ENCODE results near the gene OR5AC2. TPM values are rescaled to one million over a fixed set of nuclear protein-coding genes. Genes with fewer than 3 reads are reported as not detected.

The OR5AC2 gene
- polyA plus RNA-seq, 1 of the 3 experiments (the other 2 are of a cell fraction): not detected

GRCh38 chr3:98039322-98040024 is 47.5 kb upstream of the OR5AC2 start (continued):
- TF ChIP-seq CHD2 (IDR thresholded peaks at IDR 0.05; ENCODE audit: low read length, partially characterized antibody): no peak
- TF ChIP-seq MAX (IDR thresholded peaks at IDR 0.05; ENCODE audit: low read depth): no peak
- no peak for TF ChIP-seq ELF1 (IDR thresholded peaks at IDR 0.05)
- peak; percentile 81 for TF ChIP-seq RAD21 (IDR thresholded peaks at IDR 0.05; ENCODE audit: low read length)
- TF ChIP-seq USF1 (IDR thresholded peaks at IDR 0.05; ENCODE audit: borderline replicate concordance, low read depth): no peak
- TF ChIP-seq RXRA (IDR thresholded peaks at IDR 0.05; ENCODE audit: borderline replicate concordance, low read depth): no peak
- no peak for TF ChIP-seq ZBTB33 (IDR thresholded peaks at IDR 0.05; ENCODE audit: borderline replicate concordance, low read depth)

- Histone ChIP-seq H3K4me3 (ENCODE audit: low read depth in 2 of 2, low read length in 1 of 2) (no peak overlapping the region), H3K27me3 (ENCODE audit: insufficient read depth) (no peaks in the 10 kb centered on the region), H3F3A (replicated peaks; ENCODE audit: insufficient read depth) (no peaks in the 10 kb centered on the region), H3K36me3 (replicated peaks in 1 of 2; ENCODE audit: control insufficient read depth in 1 of 2, insufficient read depth in 2 of 2, low read length in 1 of 2) (no peaks in the 10 kb centered on the region), H2AFZ (ENCODE audit: low read depth) (no peak overlapping the region), H3K27ac (ENCODE audit: low read depth in 2 of 2, low read length in 1 of 2) (no peak overlapping the region), H3K4me1 (ENCODE audit: control insufficient read depth in 1 of 2, insufficient read depth in 2 of 2, low read depth in 1 of 2, low read length in 1 of 2) (no peaks in the 10 kb centered on the region; a peak in 1 of 4 replicates), H3K9me3 (no peaks in the 10 kb centered on the region), H4K20me1 (ENCODE audit: insufficient read depth) (no peaks in the 10 kb centered on the region), H3K9me2 (no peaks in the 10 kb centered on the region), H3K4me2 (no peak overlapping the region), H3K79me2 (ENCODE audit: insufficient read depth) (no peaks in the 10 kb centered on the region), H3K9ac (no peak overlapping the region)
- ChIA-PET POLR2A (no interaction called here), CTCF (interaction anchor here (0.7 to 7.9 kb wide), 9 partner anchors 10 to 953 kb away, joined by 3 to 82 read pairs (median 3); no protein-coding TSS in a partner anchor)
- no peak for DNase-seq
- TF ChIP-seq NRF1 (IDR thresholded peaks at IDR 0.05; ENCODE audit: low read depth, low read length): no peak
- TF ChIP-seq FOSL2 (IDR thresholded peaks at IDR 0.05; ENCODE audit: borderline replicate concordance, low read depth): no peak
- no peak for TF ChIP-seq JUND (IDR thresholded peaks at IDR 0.05)
- TF ChIP-seq RAD21 (IDR thresholded peaks at IDR 0.05; ENCODE audit: low read length): no peak
- TF ChIP-seq CHD2 (IDR thresholded peaks at IDR 0.05; ENCODE audit: low read length, partially characterized antibody): no peak
- TF ChIP-seq RXRA (IDR thresholded peaks at IDR 0.05; ENCODE audit: borderline replicate concordance, low read depth): no peak
- no peak for TF ChIP-seq USF1 (IDR thresholded peaks at IDR 0.05; ENCODE audit: borderline replicate concordance, low read depth)
- no peak for TF ChIP-seq TEAD4 (IDR thresholded peaks at IDR 0.05; ENCODE audit: borderline replicate concordance, insufficient read depth)
- TF ChIP-seq USF2 (IDR thresholded peaks at IDR 0.05; ENCODE audit: borderline replicate concordance, low read depth, low read length): no peak
- TF ChIP-seq GATA2 (CRISPR knock-in tag; IDR thresholded peaks at IDR 0.05): no peak
- no peak for TF ChIP-seq FOXM1 (IDR thresholded peaks at IDR 0.05; ENCODE audit: low read depth)
- TF ChIP-seq PBX3 (IDR thresholded peaks at IDR 0.05): no peak
- TF ChIP-seq EZH2phosphoT487 (IDR thresholded peaks at IDR 0.05; ENCODE audit: borderline replicate concordance, low read depth): no peak
- no peak for TF ChIP-seq YY1 (IDR thresholded peaks at IDR 0.05; ENCODE audit: low read depth)
- no peak for TF ChIP-seq GABPA (IDR thresholded peaks at IDR 0.05; ENCODE audit: low read depth)
- no peak for TF ChIP-seq SMC3 (IDR thresholded peaks at IDR 0.05; ENCODE audit: low read depth, low read length)
- 3% methylated on average over 1 of the region's 1 CpG for WGBS (ENCODE audit: low lambda C conversion rate)
These were observed 45.6 kb upstream of the OR5AC2 start for GRCh38 chr3:98041350-98041749.

Data from SK-N-SH (cell line).